K562 (cell line): ENCODE measurements around the gene UBE2O. TPM values are rescaled to one million over a fixed set of nuclear protein-coding genes. Genes with fewer than 3 reads are reported as not detected.
A peak's percentile ranks its signal among the peaks of the same experiment; 100 is the strongest.

Experiments used
- ATAC-seq: fragments of 200-7000 bp; cut with Tn5 transposase; 3 replicates; pipeline ENCODE4 v1.9.1; 2020; ENCODE audit warnings: moderate library complexity
- BruUV-seq: library from RNA; stranded (reverse); fragments of 400-500 nt; replicated peaks from 2 replicates; lab custom pipeline; 2021; lab: Mats Ljungman, UMichigan
- CTCF ChIA-PET: fragments of 300-600 bp; formaldehyde crosslinking; extraction: SDS; loops from one replicate; lab custom pipeline; 2021; ENCODE audit warnings: low intra/inter-chr PET ratio; lab: Yijun Ruan, JAX
- POLR2A ChIA-PET: fragments of 300-600, 350-650 bp; sonication (Branson Sonifier 250); formaldehyde crosslinking; extraction: SDS; loops from one replicate; lab custom pipeline; 2021; ENCODE audit warnings: antibody characterized with exemption, inconsistent platforms; lab: Yijun Ruan, JAX
- DNase-seq, 4 experiments: peaks; one replicate each; pipeline versions ENCODE4 v3.0.0 to v3.0.0-alpha.2; 2011 to 2018; ENCODE audit warnings: low spot score in 3 of 4, mixed read lengths in 3 of 4; ENCODE audit errors: extremely low read depth in 1 of 4
- FAIRE-seq: peaks from 2 replicates; lab custom pipeline; 2011; peaks lifted over from hg19 to GRCh38; lab: Jason Lieb, UNC
- H2AFZ ChIP-seq: 2 replicates; pipeline ENCODE4 v1.6.0; 2011; ENCODE audit warnings: low read depth, low read length, control low read depth, inconsistent platforms
- H3K27ac ChIP-seq: fragments of 200-600 bp; 3 replicates; pipeline ENCODE4 v1.8.0; 2011; ENCODE audit warnings: low read depth, mild to moderate bottlenecking, control low read depth, inconsistent platforms, low read length, moderate library complexity, mixed read lengths; ENCODE audit errors: extremely low read depth
- H3K27me3 ChIP-seq, 2 experiments: fragments of 300-600 bp in 1 of 2; 2 replicates in 1 of 2; 3 replicates in 1 of 2; pipeline versions ENCODE4 v1.6.0 to v1.8.0; 2011; ENCODE audit warnings: inconsistent platforms in 2 of 2, low read length in 2 of 2, mild to moderate bottlenecking in 1 of 2, mixed read lengths in 1 of 2, moderate library complexity in 1 of 2; ENCODE audit not compliant: control insufficient read depth in 2 of 2, insufficient read depth in 2 of 2
- H3K36me3 ChIP-seq: fragments of 300-600 bp; 3 replicates; pipeline ENCODE4 v1.8.0; 2011; ENCODE audit warnings: mild to moderate bottlenecking, low read length, inconsistent platforms; ENCODE audit not compliant: control insufficient read depth, insufficient read depth
- H3K4me1 ChIP-seq, 2 experiments: fragments of 200-600 bp in 1 of 2; replicated peaks in 1 of 2; 2 replicates in 1 of 2; 3 replicates in 1 of 2; pipeline versions ENCODE4 v1.5.1 to v1.8.0; 2011; ENCODE audit warnings: inconsistent platforms in 2 of 2, low read length in 2 of 2, mild to moderate bottlenecking in 1 of 2, mixed read lengths in 1 of 2, moderate library complexity in 1 of 2; ENCODE audit not compliant: control insufficient read depth in 2 of 2, insufficient read depth in 2 of 2
- H3K4me2 ChIP-seq: 2 replicates; pipeline ENCODE4 v1.6.1; 2011; ENCODE audit warnings: low read length, control low read depth, inconsistent platforms, mixed read lengths; ENCODE audit not compliant: insufficient read depth
- H3K4me3 ChIP-seq: fragments of 200-600 bp; sonication (generic), shearing (Covaris generic); 2 replicates; pipeline ENCODE4 v1.5.1; 2016; ENCODE audit warnings: control low read depth, inconsistent platforms
- H3K79me2 ChIP-seq: fragments of 200-600 bp; 3 replicates; pipeline ENCODE4 v1.8.0; 2011; ENCODE audit warnings: low read length, inconsistent platforms; ENCODE audit not compliant: control insufficient read depth, insufficient read depth
- H3K9ac ChIP-seq, 2 experiments: 2 replicates each; pipeline versions ENCODE4 v1.6.0 to v1.6.1; 2011; ENCODE audit warnings: low read depth in 2 of 2, low read length in 2 of 2, control low read depth in 1 of 2, inconsistent platforms in 1 of 2, mild to moderate bottlenecking in 1 of 2, mixed read lengths in 1 of 2; ENCODE audit not compliant: insufficient read depth in 1 of 2
- H3K9me1 ChIP-seq: one replicate; pipeline ENCODE4 v1.6.0; 2011; ENCODE audit warnings: inconsistent platforms, mild to moderate bottlenecking, low read length, moderate library complexity; ENCODE audit not compliant: control insufficient read depth, insufficient read depth
- H3K9me3 ChIP-seq: replicated peaks from 2 replicates; pipeline ENCODE4 v1.5.1; 2011; ENCODE audit warnings: low read depth, low read length, inconsistent platforms; ENCODE audit not compliant: control insufficient read depth, insufficient read depth
- H4K20me1 ChIP-seq: replicated peaks from 2 replicates; pipeline ENCODE4 v1.6.1; 2011; ENCODE audit warnings: low read length, inconsistent platforms, mixed read lengths; ENCODE audit not compliant: control insufficient read depth, insufficient read depth
- POLR2G ChIP-seq: fragments of 200-400 bp; formaldehyde crosslinking; IDR thresholded peaks from 2 replicates; pipeline ENCODE4 v1.6.1; 2017; ENCODE audit warnings: low read depth, mild to moderate bottlenecking, antibody characterized with exemption, low read length, moderate library complexity
- RAD21 ChIP-seq, 2 experiments: fragments of 250-450 bp in 1 of 2; fragments of 450-650 bp in 1 of 2; sonication (Bioruptor Pico) in 1 of 2; formaldehyde crosslinking in 1 of 2; IDR thresholded peaks in 1 of 2; conservative IDR thresholded peaks in 1 of 2; 2 replicates each; pipeline versions ENCODE4 v1.4.0 to v1.8.0; 2020 to 2022; ENCODE audit warnings: mild to moderate bottlenecking in 2 of 2, moderate library complexity in 1 of 2
- RCOR1 ChIP-seq, 2 experiments: IDR thresholded peaks; 2 replicates each; pipeline ENCODE4 v1.6.1; 2012; ENCODE audit warnings: low read depth in 2 of 2, low read length in 2 of 2, borderline replicate concordance in 1 of 2, improper control_type of control experiment in 1 of 2
- SREBF1 ChIP-seq: fragments of 150-350 bp; IDR thresholded peaks from 2 replicates; pipeline ENCODE4 v1.6.1; 2014; ENCODE audit warnings: antibody characterized with exemption, low read depth, low read length, borderline replicate concordance
- WGBS: fragments of 100-300 bp; shearing (Covaris generic); methylation state at CpG from one replicate; pipeline ENCODE4 v1.1.6; 2016; ENCODE audit warnings: low coverage, mixed read lengths; ENCODE audit not compliant: insufficient coverage; ENCODE audit errors: missing lambda C conversion rate; 5-methylcytosine and 5-hydroxymethylcytosine counted together
- in situ Hi-C: fragments of 300-500 bp; cut with MboI; formaldehyde crosslinking; loops from 4 replicates; pipeline ENCODE4 v1.15.0; 2018; ENCODE audit warnings: inconsistent platforms, mixed read lengths
- intact Hi-C: fragments of 100-400 bp; cut with micrococcal nuclease; formaldehyde crosslinking; loops from 2 replicates; pipeline ENCODE4 v1.14.2; 2022
- polyA plus RNA-seq, 8 experiments: library from polyadenylated mRNA; depleted of rRNA in 4 of 8; stranded (reverse) in 5 of 8; unstranded in 3 of 8; fragments of >200 nt; fragmentation: Nextera tagmentation in 2 of 8; fragmentation: Illumina TruSeq in 1 of 8; extraction: Ambion mirVana in 2 of 8; extraction: Trizol in 1 of 8; gene quantifications; 2 replicates each; pipeline versions ENCODE4 v1.2.1 to v1.2.3, GENCODE V29; 2011 to 2014; ENCODE audit warnings: inconsistent platforms in 1 of 8, missing spikeins in 1 of 8
- total RNA-seq, 7 experiments: library from RNA; depleted of rRNA in 6 of 7; stranded (reverse); fragments of >200 nt in 6 of 7; fragmentation: Illumina TruSeq in 2 of 7; extraction: Trizol in 2 of 7; gene quantifications; 2 replicates each; pipeline versions ENCODE4 v1.2.1 to v1.2.3, GENCODE V29; 2011 to 2021; ENCODE audit warnings: low replicate concordance in 1 of 7

The UBE2O gene
- total and polyA plus RNA-seq, 9 of the 15 experiments (the other 6 are each of a cell fraction or from before 2014, with no cell fraction given): 1.6 to 39.7 (median 13.3) TPM

GRCh38 chr17:76399175-76400172 is 53.5 kb downstream of the UBE2O start:
- 88% methylated on average over 31 of the region's 33 CpGs for WGBS
- peaks cover 0 to 9% of the 10 kb centered on the region in 2 experiments; a peak in 2 of 5 replicates for H3K4me1 ChIP-seq
- peaks cover 89% of the 10 kb centered on the region for H3K36me3 ChIP-seq
- ATAC-seq (no peak), DNase-seq (no peak), FAIRE-seq (no peak)
- TF ChIP-seq RAD21 (CRISPR knock-in tag; conservative IDR thresholded peaks at IDR 0.05 in 1 of 2, IDR thresholded peaks at IDR 0.05 in 1 of 2): no peak
- TF ChIP-seq RCOR1 (IDR thresholded peaks at IDR 0.05; ENCODE audit: borderline replicate concordance in 1 of 2, low read depth in 2 of 2, low read length in 2 of 2): no peak
- TF ChIP-seq SREBF1: no peak
- TF ChIP-seq POLR2G: peak; percentile 27; the same call in 1 of the 2 replicates
- H3K9me3 ChIP-seq: no peaks in the 10 kb centered on the region
- no peak overlapping the region for H3K27ac ChIP-seq
- BruUV-seq: TSS peak; percentile 30
- intact Hi-C loops: loop anchor here (2.0 kb wide), 2 partner anchors 35 to 59 kb away; no protein-coding TSS in a partner anchor
- H3K79me2 ChIP-seq: 0 out of 3 replicates have a peak, but pooled peaks cover 2% of the 10 kb centered on the region
- no peak overlapping the region; a peak in 1 of 4 replicates for H3K9ac ChIP-seq
- H2AFZ ChIP-seq: no peak overlapping the region
- POLR2A ChIA-PET: interaction anchor here (0.6 to 2.4 kb wide), 3 partner anchors 11 to 179 kb away, joined by 3 to 13 read pairs (median 3); no protein-coding TSS in a partner anchor
- H3K9me1 ChIP-seq: no peaks in the 10 kb centered on the region
- in situ Hi-C loops: loop anchor here (5.0 kb wide), 2 partner anchors 58 to 97 kb away; no protein-coding TSS in a partner anchor
- H3K27me3 ChIP-seq: no peaks in the 10 kb centered on the region
- peaks cover 23% of the 10 kb centered on the region for H4K20me1 ChIP-seq
- H3K4me2 ChIP-seq: no peak overlapping the region
- CTCF ChIA-PET: interaction anchor here (0.6 to 3.8 kb wide), 2 partner anchors 96 to 523 kb away, joined by 3 to 38 read pairs; no protein-coding TSS in a partner anchor
- no peak overlapping the region for H3K4me3 ChIP-seq
